NCI-H2196 (cell line): ENCODE results near the gene RBM19.

ENCODE experiments used
- DNase-seq: peaks from one replicate; lab custom pipeline; 2025; ENCODE audit not compliant: unreplicated experiment; lab: John Stamatoyannopoulos, UW

The RBM19 gene

GRCh38 chr12:113788020-113788856, 177.9 kb downstream of the RBM19 start:
- no peak for DNase-seq

- DNase-seq: no peak
Measured at GRCh38 chr12:113786107-113786506, 180.0 kb downstream of the RBM19 start.

- no peak for DNase-seq
Measured at GRCh38 chr12:113783811-113784210, 182.3 kb downstream of the RBM19 start.

GRCh38 chr12:113782873-113783272, 183.3 kb downstream of the RBM19 start:
- DNase-seq: no peak

GRCh38 chr12:113781415-113782198, 184.5 kb downstream of the RBM19 start:
- DNase-seq: no peak

- DNase-seq: no peak
Measured at GRCh38 chr12:113779774-113780173, 186.4 kb downstream of the RBM19 start.

- no peak for DNase-seq
Measured at GRCh38 chr12:113778432-113779132, 187.5 kb downstream of the RBM19 start.

GRCh38 chr12:113777751-113778150, 188.4 kb downstream of the RBM19 start:
- DNase-seq: no peak

GRCh38 chr12:113776536-113776935, 189.6 kb downstream of the RBM19 start:
- no peak for DNase-seq

GRCh38 chr12:113774526-113774925, 191.6 kb downstream of the RBM19 start:
- DNase-seq: no peak

- no peak for DNase-seq
Measured at GRCh38 chr12:113772505-113773030, 193.6 kb downstream of the RBM19 start.

- DNase-seq: no peak
Measured at GRCh38 chr12:113770389-113770865, 195.7 kb downstream of the RBM19 start.

- DNase-seq: no peak
Measured at GRCh38 chr12:113769305-113769704, 196.8 kb downstream of the RBM19 start.

- no peak for DNase-seq
Measured at GRCh38 chr12:113768850-113769249, 197.3 kb downstream of the RBM19 start.

- no peak for DNase-seq
Measured at GRCh38 chr12:113766879-113767878, 198.9 kb downstream of the RBM19 start.
